Endodermal cell (in vitro differentiated cells): Measurements from ENCODE around the gene S100A12. TPM values are rescaled to one million over a fixed set of nuclear protein-coding genes. Genes with fewer than 3 reads are reported as not detected.

Experiments used
- DNase-seq: peaks from one replicate; pipeline ENCODE4 v3.0.0-alpha.2; 2017
- H3K27ac ChIP-seq: 2 replicates; pipeline ENCODE4 v1.5.1; 2013; ENCODE audit warnings: mild to moderate bottlenecking, low read depth, low read length, moderate library complexity
- H3K27me3 ChIP-seq: 2 replicates; pipeline ENCODE4 v1.6.1; 2013; ENCODE audit warnings: mild to moderate bottlenecking, low read length, moderate library complexity; ENCODE audit not compliant: insufficient read depth, control insufficient read depth, poor library complexity, severe bottlenecking
- H3K36me3 ChIP-seq: 2 replicates; pipeline ENCODE4 v1.7.0; 2013; ENCODE audit warnings: mild to moderate bottlenecking, low read length, moderate library complexity; ENCODE audit not compliant: control insufficient read depth, insufficient read depth
- H3K4me1 ChIP-seq: one replicate; pipeline ENCODE4 v1.7.0; 2013; ENCODE audit warnings: low read length; ENCODE audit not compliant: control insufficient read depth, insufficient read depth
- H3K4me3 ChIP-seq: 2 replicates; pipeline ENCODE4 v1.5.1; 2013; ENCODE audit warnings: mild to moderate bottlenecking, low read length, moderate library complexity
- H3K9ac ChIP-seq: 2 replicates; pipeline ENCODE4 v1.6.1; 2013; ENCODE audit warnings: mild to moderate bottlenecking, low read length, moderate library complexity; ENCODE audit not compliant: poor library complexity, severe bottlenecking; ENCODE audit errors: extremely low read depth
- H3K9me3 ChIP-seq: 2 replicates; pipeline ENCODE4 v1.6.1; 2013; ENCODE audit warnings: mild to moderate bottlenecking, low read length, moderate library complexity; ENCODE audit not compliant: control insufficient read depth
- H3K27ac Mint-ChIP-seq: 2 replicates; pipeline ENCODE4 v1.8.0; 2020; ENCODE audit warnings: mixed read lengths
- H3K27me3 Mint-ChIP-seq: 2 replicates; pipeline ENCODE4 v1.8.0; 2021; ENCODE audit warnings: mild to moderate bottlenecking, mixed read lengths; ENCODE audit not compliant: insufficient read depth
- H3K36me3 Mint-ChIP-seq: 2 replicates; pipeline ENCODE4 v1.8.0; 2020; ENCODE audit warnings: low read depth, mixed read lengths
- H3K4me1 Mint-ChIP-seq: 2 replicates; pipeline ENCODE4 v1.8.0; 2020; ENCODE audit warnings: mixed read lengths
- H3K4me3 Mint-ChIP-seq: 2 replicates; pipeline ENCODE4 v1.8.0; 2020; ENCODE audit warnings: mild to moderate bottlenecking, moderate library complexity, mixed read lengths
- H3K9me3 Mint-ChIP-seq: 2 replicates; pipeline ENCODE4 v1.8.0; 2020; ENCODE audit warnings: mild to moderate bottlenecking, mixed read lengths
- CTCF ChIP-seq: fragments of 200-600 bp; sonication (generic); conservative IDR thresholded peaks from 2 replicates; pipeline ENCODE4 v1.5.0; 2021; ENCODE audit warnings: antibody characterized with exemption, mild to moderate bottlenecking
- WGBS, 2 experiments: methylation state at CpG; one replicate each; pipeline versions ENCODE4 v1.1.5 to v1.1.7; 2013; ENCODE audit warnings: missing lambda C conversion rate in 2 of 2, mixed read lengths in 1 of 2; ENCODE audit not compliant: insufficient coverage in 1 of 2, insufficient read length in 1 of 2; 5-methylcytosine and 5-hydroxymethylcytosine counted together
- total RNA-seq, 2 donors: library from RNA; stranded (reverse); fragmentation: NEBNext Ultra II Directional in 1 of 2; extraction: Animal tissue kit (Norgen Biotek cat#: 25700) in 1 of 2; gene quantifications; 2 replicates in 1 of 2; 3 replicates in 1 of 2; pipeline ENCODE4 v1.2.1, GENCODE V29; 2021

S100A12 gene
- total RNA-seq, 2 donors from 2014 or later, result not detected

- Histone ChIP-seq H3K9ac (no peak overlapping the region), H3K4me1 (no peaks in the 10 kb centered on the region), H3K27me3 (no peaks in the 10 kb centered on the region), H3K36me3 (no peaks in the 10 kb centered on the region), H3K9me3 (no peaks in the 10 kb centered on the region), H3K27ac (no peak overlapping the region), H3K4me3 (no peak overlapping the region)
- H3K4me1 Mint-ChIP-seq, result no peaks in the 10 kb centered on the region
- no peak for TF ChIP-seq CTCF
- no peaks in the 10 kb centered on the region for H3K9me3 Mint-ChIP-seq
- 78 to 82% methylated on average over 3 to 6 of the region's 6 CpGs for whole genome bisulfite sequencing, 2 experiments
- no peak overlapping the region for H3K4me3 Mint-ChIP-seq
- H3K36me3 Mint-ChIP-seq, result no peaks in the 10 kb centered on the region
- peaks cover 3% of the 10 kb centered on the region for H3K27me3 Mint-ChIP-seq
- no peak overlapping the region for H3K27ac Mint-ChIP-seq
- no peak for DNase-seq
Measured at GRCh38 chr1:153396461-153396860, 21.0 kb upstream of the S100A12 start.

GRCh38 chr1:153395776-153396175 lies 20.4 kb upstream of the S100A12 start:
- Mint-ChIP-seq H3K27ac (no peak overlapping the region), H3K4me3 (no peak overlapping the region), H3K4me1 (no peaks in the 10 kb centered on the region), H3K27me3 (peaks cover 5% of the 10 kb centered on the region), H3K9me3 (no peaks in the 10 kb centered on the region), H3K36me3 (no peaks in the 10 kb centered on the region)
- Histone ChIP-seq H3K4me3 (no peak overlapping the region), H3K9ac (no peak overlapping the region), H3K27me3 (no peaks in the 10 kb centered on the region), H3K27ac (no peak overlapping the region), H3K36me3 (no peaks in the 10 kb centered on the region), H3K4me1 (no peaks in the 10 kb centered on the region), H3K9me3 (no peaks in the 10 kb centered on the region)
- WGBS, 2 experiments, result 91 to 100% methylated on average over 2 to 6 of the region's 6 CpGs
- DNase-seq, result peak; percentile 20
- TF ChIP-seq CTCF, result no peak

GRCh38 chr1:153395136-153395685 lies 19.8 kb upstream of the S100A12 start:
- H3K27me3 Mint-ChIP-seq, result peaks cover 7% of the 10 kb centered on the region

More at GRCh38 chr1:153395136-153395685, 19.8 kb upstream of the S100A12 start:
- no peaks in the 10 kb centered on the region for H3K36me3 ChIP-seq
- no peak for TF ChIP-seq CTCF
- no peaks in the 10 kb centered on the region for H3K4me1 ChIP-seq
- H3K27me3 ChIP-seq, result no peaks in the 10 kb centered on the region
- H3K27ac ChIP-seq, result no peak overlapping the region
- no peak overlapping the region for H3K4me3 Mint-ChIP-seq
- no peaks in the 10 kb centered on the region for H3K4me1 Mint-ChIP-seq
- no peak overlapping the region for H3K9ac ChIP-seq
- 82 to 98% methylated on average over 6 to 7 of the region's 7 CpGs for WGBS, 2 experiments
- H3K9me3 Mint-ChIP-seq, result no peaks in the 10 kb centered on the region
- no peak overlapping the region for H3K27ac Mint-ChIP-seq
- H3K4me3 ChIP-seq, result no peak overlapping the region
- H3K36me3 Mint-ChIP-seq, result no peaks in the 10 kb centered on the region
- H3K9me3 ChIP-seq, result no peaks in the 10 kb centered on the region
- DNase-seq, result peak; percentile 31
